Stimulated activated CD4-positive, alpha-beta T cell treated with anti-CD3 and anti-CD28 coated beads, TNF-alpha, amount 100 ng/mL, for 48 hours (primary cell): ENCODE measurements around the gene INHBE.
"Not testable (repeated sequence)": the region's sequence is repeated elsewhere in the genome, so short reads cannot be mapped to it uniquely, and the experiment has no call there.

Experiments
- DNase-seq, 3 donors: peaks; one replicate each; pipeline ENCODE4 v3.0.0-alpha.2; 2020; ENCODE audit warnings: low read depth in 3 of 3

INHBE gene

GRCh38 chr12:57441393-57441792 lies 13.7 kb upstream of the INHBE start:
- not testable (repeated sequence) for DNase-seq

GRCh38 chr12:57441846-57442427 lies 13.2 kb upstream of the INHBE start:
- DNase-seq, result no peak

GRCh38 chr12:57444337-57444736 lies 10.8 kb upstream of the INHBE start:
- DNase-seq, result not testable (repeated sequence)

GRCh38 chr12:57444744-57445143 lies 10.4 kb upstream of the INHBE start:
- no peak for DNase-seq

- no peak for DNase-seq
Measured at GRCh38 chr12:57446292-57446960, 8.7 kb upstream of the INHBE start.

- no peak for DNase-seq
Measured at GRCh38 chr12:57448669-57449068, 6.4 kb upstream of the INHBE start.

GRCh38 chr12:57449375-57449774 lies 5.7 kb upstream of the INHBE start:
- DNase-seq, result no peak

- DNase-seq, result no peak
Measured at GRCh38 chr12:57450057-57450456, 5.0 kb upstream of the INHBE start.

- no peak for DNase-seq
Measured at GRCh38 chr12:57451233-57451778, 3.8 kb upstream of the INHBE start.

- peak in 1 of 3 donors; percentile 37 for DNase-seq
Measured at GRCh38 chr12:57452181-57452936, 2.7 kb upstream of the INHBE start.

GRCh38 chr12:57452937-57453509 lies 2.1 kb upstream of the INHBE start:
- peak in 2 of 3 donors; percentile 32 to 67 for DNase-seq

GRCh38 chr12:57454213-57454565 lies 918 bp upstream of the INHBE start:
- no peak for DNase-seq

- DNase-seq, result no peak
Measured at GRCh38 chr12:57455374-57456144, 452 bp downstream of the INHBE start.

- no peak for DNase-seq
Measured at GRCh38 chr12:57456145-57456700, 1.1 kb downstream of the INHBE start.

- no peak for DNase-seq
Measured at GRCh38 chr12:57456737-57457490, 1.8 kb downstream of the INHBE start.

GRCh38 chr12:57458665-57459054 lies 3.6 kb downstream of the INHBE start:
- no peak for DNase-seq

GRCh38 chr12:57459055-57459749 lies 4.1 kb downstream of the INHBE start:
- peak; percentile 88 to 91 (median 91) for DNase-seq

GRCh38 chr12:57459750-57460467 lies 4.8 kb downstream of the INHBE start, which contains the start of gene GLI1:
Gene GLI1 (plus strand): TSS chr12:57459785. CDS start chr12:57463692, 3,907 bp downstream.
- no peak for DNase-seq

GRCh38 chr12:57460468-57460784 lies 5.3 kb downstream of the INHBE start:
- no peak for DNase-seq
